ENCODE results near the gene ANKRD30B. TPM values are rescaled to one million over a fixed set of nuclear protein-coding genes. Genes with fewer than 3 reads are reported as not detected.
"Not testable (repeated sequence)": the region's sequence is repeated elsewhere in the genome, so short reads cannot be mapped to it uniquely, and the experiment has no call there.

The ANKRD30B gene
- total RNA-seq, 1 donor from 2014 or later, result not detected

- DNase-seq (ENCODE audit: low read depth), result no peak
- no peak for FAIRE-seq
- TF ChIP-seq CTCF (IDR thresholded peaks at IDR 0.05; ENCODE audit: insufficient read depth, low read length, severe bottlenecking), result no peak
Measured at GRCh38 chr18:14781671-14782070, 33.7 kb downstream of the ANKRD30B start.

DNA sequence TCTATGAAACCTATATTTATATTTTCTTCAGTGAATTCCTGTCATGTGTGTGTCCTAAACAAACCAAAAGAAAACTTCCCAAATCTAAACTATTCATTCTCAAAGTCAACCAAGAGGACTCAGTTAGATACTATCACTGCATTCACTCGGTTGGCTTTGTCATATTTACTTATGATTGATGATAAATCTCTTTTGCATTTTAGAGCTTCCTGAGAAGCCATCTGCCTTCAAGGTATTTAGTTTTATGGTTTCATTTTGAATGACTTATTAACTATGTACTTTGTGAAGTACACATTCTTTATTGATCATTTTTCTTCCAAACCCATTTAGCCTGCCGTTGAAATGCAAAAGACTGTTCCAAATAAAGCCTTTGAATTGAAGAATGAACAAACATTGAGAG lies 36.2 kb downstream of the ANKRD30B start:
- DNase-seq (ENCODE audit: low read depth), result no peak
- no peaks in the 10 kb centered on the region for H3K36me3 ChIP-seq (ENCODE audit: control insufficient read depth, insufficient read depth, low read length)
- no peak for TF ChIP-seq CTCF (IDR thresholded peaks at IDR 0.05; ENCODE audit: insufficient read depth, low read length, severe bottlenecking)
- no peak for FAIRE-seq
- no peaks in the 10 kb centered on the region for H3K27me3 ChIP-seq (ENCODE audit: control insufficient read depth, insufficient read depth, low read length)
- H3K4me3 ChIP-seq (ENCODE audit: low read depth, low read length), result no peak overlapping the region

More at GRCh38 chr18:14781671-14782070, 33.7 kb downstream of the ANKRD30B start:
- no peak overlapping the region for H3K4me3 ChIP-seq (ENCODE audit: low read depth, low read length)
- no peaks in the 10 kb centered on the region for H3K27me3 ChIP-seq (ENCODE audit: control insufficient read depth, insufficient read depth, low read length)
- H3K36me3 ChIP-seq (ENCODE audit: control insufficient read depth, insufficient read depth, low read length), result no peaks in the 10 kb centered on the region

DNA sequence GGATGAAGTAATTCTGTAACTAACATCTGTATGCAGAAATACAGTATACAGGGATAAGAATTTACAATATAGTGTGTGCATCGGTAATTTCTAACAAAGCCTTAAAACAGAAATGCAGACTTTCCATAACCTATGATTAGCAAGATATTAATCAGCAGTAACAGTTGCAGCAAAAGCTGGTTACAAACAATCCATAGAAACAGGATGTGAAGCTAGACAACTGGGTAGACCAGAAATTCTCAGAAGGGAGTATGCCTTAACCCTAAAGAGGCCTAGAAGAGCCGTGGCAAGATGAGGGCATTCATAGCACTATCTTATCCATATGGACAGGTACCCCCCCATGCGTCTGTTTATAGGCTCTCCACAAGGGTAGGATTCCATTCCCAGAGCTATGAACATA lies 48.9 kb downstream of the ANKRD30B start:
- H3K36me3 ChIP-seq (ENCODE audit: control insufficient read depth, insufficient read depth, low read length); H3K27me3 ChIP-seq (ENCODE audit: control insufficient read depth, insufficient read depth, low read length); FAIRE-seq; DNase-seq (ENCODE audit: low read depth); H3K4me3 ChIP-seq (ENCODE audit: low read depth, low read length): not testable (repeated sequence)

- not testable (repeated sequence) for DNase-seq (ENCODE audit: low read depth); FAIRE-seq; H3K27me3 ChIP-seq (ENCODE audit: control insufficient read depth, insufficient read depth, low read length); H3K4me3 ChIP-seq (ENCODE audit: low read depth, low read length); H3K36me3 ChIP-seq (ENCODE audit: control insufficient read depth, insufficient read depth, low read length)
Measured at GRCh38 chr18:14797969-14798764, 50.2 kb downstream of the ANKRD30B start.

DNA sequence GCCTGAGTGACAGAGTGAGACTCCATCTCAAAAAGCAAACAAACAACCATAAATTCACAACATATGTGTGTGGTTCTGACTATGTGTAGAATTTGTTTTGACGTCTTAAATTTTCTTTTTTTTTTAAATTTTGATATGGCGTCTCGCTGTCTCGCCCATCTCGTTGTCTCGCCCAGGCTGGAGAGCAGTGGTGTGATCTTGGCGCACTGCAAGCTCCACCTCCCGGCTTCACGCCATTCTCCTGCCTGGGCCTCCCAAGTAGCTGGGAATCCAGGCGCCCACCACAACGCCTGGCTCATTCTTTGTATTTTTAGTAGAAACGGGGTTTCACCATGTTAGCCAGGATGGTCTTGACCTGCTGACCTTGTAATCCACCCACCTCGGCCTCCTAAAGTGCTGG lies 63.1 kb downstream of the ANKRD30B start:
- not testable (repeated sequence) for FAIRE-seq; H3K36me3 ChIP-seq (ENCODE audit: control insufficient read depth, insufficient read depth, low read length); DNase-seq (ENCODE audit: low read depth); H3K4me3 ChIP-seq (ENCODE audit: low read depth, low read length); H3K27me3 ChIP-seq (ENCODE audit: control insufficient read depth, insufficient read depth, low read length)

DNA sequence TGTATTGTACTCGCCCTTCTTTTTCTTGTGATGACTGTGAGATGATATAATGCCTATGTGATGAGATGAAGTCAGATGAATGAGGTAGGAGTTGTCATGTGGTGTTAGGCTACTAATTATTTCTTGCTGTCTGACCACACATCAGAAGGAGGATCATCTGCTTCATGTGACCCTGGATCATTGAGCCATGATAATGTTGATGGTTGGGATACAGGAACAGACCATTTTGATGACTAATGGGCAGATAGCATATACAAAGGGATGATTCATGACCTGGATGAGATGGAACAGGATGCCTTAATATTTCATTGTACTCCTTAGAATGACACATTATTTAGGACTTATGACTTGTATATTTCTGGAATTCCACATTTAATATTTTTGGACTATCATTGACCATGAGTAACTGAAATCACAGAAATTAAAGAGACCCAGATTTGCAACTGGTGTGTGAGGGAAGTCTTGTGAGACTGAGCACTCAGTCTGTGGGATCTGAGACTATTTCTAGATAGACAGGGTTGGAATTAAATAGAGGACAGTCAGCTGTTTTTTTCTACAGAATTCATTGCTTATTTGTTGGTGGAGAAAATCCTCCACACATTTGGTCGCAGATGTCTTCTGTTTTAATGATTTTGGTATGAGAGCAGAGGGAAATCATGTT lies 79.1 kb downstream of the ANKRD30B start:
- H3K36me3 ChIP-seq (ENCODE audit: control insufficient read depth, insufficient read depth, low read length); FAIRE-seq; H3K27me3 ChIP-seq (ENCODE audit: control insufficient read depth, insufficient read depth, low read length); H3K4me3 ChIP-seq (ENCODE audit: low read depth, low read length): not testable (repeated sequence)
- peak; percentile 33 for DNase-seq (ENCODE audit: low read depth)

GRCh38 chr18:14841607-14842006 lies 93.6 kb downstream of the ANKRD30B start:
- not testable (repeated sequence) for FAIRE-seq; H3K27me3 ChIP-seq (ENCODE audit: control insufficient read depth, insufficient read depth, low read length); DNase-seq (ENCODE audit: low read depth); H3K4me3 ChIP-seq (ENCODE audit: low read depth, low read length); H3K36me3 ChIP-seq (ENCODE audit: control insufficient read depth, insufficient read depth, low read length)

- not testable (repeated sequence) for H3K36me3 ChIP-seq (ENCODE audit: control insufficient read depth, insufficient read depth, low read length); H3K27me3 ChIP-seq (ENCODE audit: control insufficient read depth, insufficient read depth, low read length); H3K4me3 ChIP-seq (ENCODE audit: low read depth, low read length); DNase-seq (ENCODE audit: low read depth); FAIRE-seq
Measured at GRCh38 chr18:14851533-14851932, 103.6 kb downstream of the ANKRD30B start.

DNA sequence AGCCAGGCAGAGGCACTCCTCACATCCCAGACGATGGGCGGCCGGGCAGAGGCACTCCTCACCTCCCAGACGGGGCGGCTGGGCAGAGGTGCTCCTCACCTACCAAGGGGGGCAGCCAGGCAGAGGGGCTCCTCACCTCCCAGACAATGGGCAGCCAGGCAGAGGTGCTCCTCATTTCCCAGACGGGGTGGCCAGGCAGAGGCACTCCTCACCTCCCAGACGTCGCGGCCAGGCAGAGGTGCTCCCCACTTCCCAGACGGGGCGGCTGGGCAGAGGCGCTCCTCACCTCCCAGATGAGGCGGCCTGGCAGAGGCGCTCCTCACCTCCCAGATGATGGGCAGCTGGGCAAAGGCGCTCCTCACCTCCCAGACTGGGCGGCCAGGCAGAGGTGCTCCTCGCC lies 107.7 kb downstream of the ANKRD30B start:
- H3K36me3 ChIP-seq (ENCODE audit: control insufficient read depth, insufficient read depth, low read length); H3K27me3 ChIP-seq (ENCODE audit: control insufficient read depth, insufficient read depth, low read length); DNase-seq (ENCODE audit: low read depth); H3K4me3 ChIP-seq (ENCODE audit: low read depth, low read length); FAIRE-seq: not testable (repeated sequence)

GRCh38 chr18:14856256-14856655 lies 108.3 kb downstream of the ANKRD30B start:
- DNase-seq (ENCODE audit: low read depth); FAIRE-seq; H3K27me3 ChIP-seq (ENCODE audit: control insufficient read depth, insufficient read depth, low read length); H3K4me3 ChIP-seq (ENCODE audit: low read depth, low read length); H3K36me3 ChIP-seq (ENCODE audit: control insufficient read depth, insufficient read depth, low read length): not testable (repeated sequence)

GRCh38 chr18:14858514-14858913 lies 110.5 kb downstream of the ANKRD30B start:
- not testable (repeated sequence) for H3K4me3 ChIP-seq (ENCODE audit: low read depth, low read length); H3K36me3 ChIP-seq (ENCODE audit: control insufficient read depth, insufficient read depth, low read length); H3K27me3 ChIP-seq (ENCODE audit: control insufficient read depth, insufficient read depth, low read length); DNase-seq (ENCODE audit: low read depth); FAIRE-seq

GRCh38 chr18:14859995-14860394 lies 112.0 kb downstream of the ANKRD30B start:
- not testable (repeated sequence) for H3K4me3 ChIP-seq (ENCODE audit: low read depth, low read length); DNase-seq (ENCODE audit: low read depth); H3K36me3 ChIP-seq (ENCODE audit: control insufficient read depth, insufficient read depth, low read length); H3K27me3 ChIP-seq (ENCODE audit: control insufficient read depth, insufficient read depth, low read length); FAIRE-seq
